Calu3 (cell line): ENCODE results near the gene TNFSF10. TPM values are rescaled to one million over a fixed set of nuclear protein-coding genes. Genes with fewer than 3 reads are reported as not detected.
A peak's percentile ranks its signal among the peaks of the same experiment; 100 is the strongest.

Experiments
- BruUV-seq: library from RNA; stranded (reverse); fragments of 400-500 nt; replicated peaks from 2 replicates; lab custom pipeline; 2021; lab: Mats Ljungman, UMichigan
- CTCF ChIA-PET: fragments of 300-600 bp; sonication (Branson Sonifier 250); formaldehyde crosslinking; loops from one replicate; lab custom pipeline; 2022; ENCODE audit warnings: antibody characterized with exemption; lab: Charles Lee
- DNase-seq: peaks from one replicate; pipeline ENCODE4 v3.0.0; 2022
- H3K27ac Mint-ChIP-seq: one replicate; pipeline ENCODE4 v1.8.0; 2022; ENCODE audit warnings: mixed read lengths; ENCODE audit not compliant: unreplicated experiment
- H3K27me3 Mint-ChIP-seq: one replicate; pipeline ENCODE4 v1.8.0; 2022; ENCODE audit warnings: mixed read lengths; ENCODE audit not compliant: unreplicated experiment
- H3K36me3 Mint-ChIP-seq: one replicate; pipeline ENCODE4 v1.8.0; 2022; ENCODE audit warnings: mild to moderate bottlenecking, moderate library complexity, mixed read lengths; ENCODE audit not compliant: insufficient read depth, unreplicated experiment
- H3K4me1 Mint-ChIP-seq: one replicate; pipeline ENCODE4 v1.8.0; 2022; ENCODE audit warnings: mild to moderate bottlenecking, low read depth, mixed read lengths; ENCODE audit not compliant: unreplicated experiment
- H3K4me3 Mint-ChIP-seq: one replicate; pipeline ENCODE4 v1.8.0; 2022; ENCODE audit warnings: mild to moderate bottlenecking, low read depth, moderate library complexity, mixed read lengths; ENCODE audit not compliant: unreplicated experiment
- H3K9me3 Mint-ChIP-seq: one replicate; pipeline ENCODE4 v1.8.0; 2022; ENCODE audit warnings: low read depth, mixed read lengths; ENCODE audit not compliant: unreplicated experiment
- CTCF ChIP-seq: fragments of 200-600 bp; IDR thresholded peaks from one replicate; pipeline ENCODE4 v1.8.0; 2022; ENCODE audit warnings: antibody characterized with exemption; ENCODE audit not compliant: unreplicated experiment
- intact Hi-C: fragments of 100-400 bp; cut with micrococcal nuclease; formaldehyde crosslinking; loops from one replicate; pipeline ENCODE4 v1.10.0; 2022; ENCODE audit not compliant: unreplicated experiment
- total RNA-seq: library from RNA; stranded (reverse); gene quantifications from 2 replicates; pipeline ENCODE4 v1.2.3, GENCODE V29; 2022

The TNFSF10 gene
- total RNA-seq, 1 experiment from 2014 or later, result 41.4 TPM

DNA sequence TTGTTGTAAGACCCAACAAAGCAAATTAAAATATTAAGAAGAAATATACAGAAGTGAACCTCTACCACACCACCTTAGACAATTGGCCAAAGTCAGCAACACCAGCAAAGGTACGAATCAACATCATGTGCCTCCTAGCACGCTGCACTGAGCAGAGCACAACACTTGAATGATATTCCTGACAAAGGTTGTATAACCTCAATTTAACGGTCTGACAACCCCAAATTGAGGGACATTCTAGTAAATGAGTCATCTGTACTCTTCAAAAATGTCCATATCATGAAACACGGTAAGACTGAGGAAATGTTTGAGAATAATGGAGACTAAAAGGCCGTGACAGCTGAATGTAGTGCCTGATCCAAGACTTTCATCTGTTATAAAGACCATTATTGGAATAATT, 41.3 kb upstream of the TNFSF10 start:
- no peaks in the 10 kb centered on the region for H3K27me3 Mint-ChIP-seq
- TF ChIP-seq CTCF, result no peak
- peaks cover 6% of the 10 kb centered on the region for H3K9me3 Mint-ChIP-seq
- peaks cover 54% of the 10 kb centered on the region for H3K4me1 Mint-ChIP-seq
- H3K27ac Mint-ChIP-seq, result no peak overlapping the region
- peaks cover 22% of the 10 kb centered on the region for H3K36me3 Mint-ChIP-seq
- intact Hi-C loops, result loop anchor here (5.0 kb wide), 1 partner anchor 143 kb away; no protein-coding TSS in a partner anchor
- H3K4me3 Mint-ChIP-seq, result no peak overlapping the region
- CTCF ChIA-PET, result no interaction called here
- BruUV-seq, result no TSS peak
- DNase-seq, result no peak

DNA sequence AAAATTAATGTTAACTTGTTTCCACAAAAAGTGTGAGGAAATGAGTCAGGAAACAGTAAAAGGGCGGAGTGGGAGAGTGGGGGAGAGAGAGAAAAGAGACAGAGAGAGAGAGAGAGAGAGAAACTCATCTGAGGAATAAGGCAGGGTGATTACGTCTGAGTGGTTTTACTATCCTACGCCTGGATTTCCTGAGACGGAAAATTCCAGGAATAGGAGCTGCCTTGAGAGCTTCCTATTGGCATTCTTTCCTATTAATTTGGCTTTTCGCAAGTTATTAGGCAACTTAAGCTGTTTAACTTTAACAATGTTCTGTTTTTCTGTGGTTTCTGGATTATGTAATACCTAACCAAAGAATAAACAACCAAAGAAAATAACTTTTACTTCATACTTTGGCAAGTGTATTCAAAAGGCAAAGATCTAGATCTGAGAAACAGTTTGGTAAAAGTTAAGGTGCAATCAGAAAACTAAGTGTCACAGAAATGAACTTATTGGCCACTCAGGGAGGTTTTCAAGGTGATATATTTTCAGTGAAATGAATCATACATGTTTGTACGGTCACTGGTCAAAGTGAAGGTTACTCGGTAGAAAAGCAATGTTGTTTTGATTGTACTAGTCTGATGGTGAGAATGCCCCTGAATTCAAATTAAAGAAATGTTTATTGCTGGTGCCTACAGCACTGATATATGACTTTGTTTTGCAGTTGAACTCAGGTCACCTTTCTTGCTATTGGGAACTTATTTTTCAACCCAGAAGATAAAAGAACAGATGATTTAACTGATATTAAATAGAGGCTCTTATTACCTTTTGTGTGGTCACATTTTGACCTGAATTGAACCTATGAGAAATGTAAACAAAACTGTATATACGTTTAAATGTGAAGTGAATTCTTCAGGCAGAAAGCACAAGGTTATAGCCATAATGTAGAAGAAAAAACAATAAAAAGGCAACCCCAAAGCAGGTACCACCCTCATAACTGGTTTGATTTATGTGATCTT, 39.9 kb upstream of the TNFSF10 start:
- TF ChIP-seq CTCF, result no peak
- Mint-ChIP-seq H3K27me3 (no peaks in the 10 kb centered on the region), H3K4me3 (peak overlapping the region; percentile 27), H3K27ac (peak overlapping the region; percentile 69), H3K4me1 (peaks cover 44% of the 10 kb centered on the region), H3K36me3 (peaks cover 22% of the 10 kb centered on the region), H3K9me3 (no peaks in the 10 kb centered on the region)
- no TSS peak for BruUV-seq
- peak; percentile 42 for DNase-seq
- CTCF ChIA-PET, result interaction anchor here (0.6 to 2.3 kb wide), 6 partner anchors 16 to 137 kb away, joined by 3 to 25 read pairs (median 4); no protein-coding TSS in a partner anchor
- intact Hi-C loops, result loop anchor here (2.0 to 5.0 kb wide), 2 partner anchors 60 to 144 kb away; no protein-coding TSS in a partner anchor

DNA sequence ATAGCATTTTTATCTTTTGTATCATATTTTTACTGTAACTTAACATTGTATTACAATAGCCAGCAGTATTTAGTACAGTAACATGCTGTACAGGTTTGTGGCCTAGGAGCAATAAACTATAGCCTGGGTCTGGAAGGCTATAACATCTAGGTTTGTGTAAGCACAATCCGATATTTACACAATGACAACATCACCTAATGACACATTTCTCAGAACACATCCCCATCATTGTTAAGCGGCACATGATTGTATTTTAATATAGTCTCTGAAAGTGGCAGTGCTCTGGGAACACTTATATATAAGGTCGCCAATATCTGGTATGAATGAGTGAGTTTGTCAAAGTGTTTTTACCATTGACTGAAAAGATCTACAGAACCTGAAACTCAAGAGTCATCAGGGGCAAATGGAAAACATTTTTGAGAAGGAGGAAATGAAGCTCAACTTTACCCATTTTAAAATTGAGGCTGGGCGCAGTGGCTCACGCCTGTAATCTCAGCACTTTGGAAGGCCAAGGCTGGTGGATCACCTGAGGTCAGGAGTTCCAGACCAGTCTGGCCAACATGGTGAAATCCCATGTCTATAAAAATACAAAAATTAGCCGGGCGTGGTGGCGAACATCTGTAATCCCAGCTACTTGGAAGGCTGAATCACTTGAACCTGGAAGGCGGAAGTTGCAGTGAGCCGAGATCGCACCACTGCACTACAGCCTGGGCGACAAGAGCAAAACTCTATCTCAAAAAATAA, 38.8 kb upstream of the TNFSF10 start:
- no TSS peak for BruUV-seq
- CTCF ChIA-PET, result interaction anchor here (0.6 to 2.3 kb wide), 5 partner anchors 15 to 106 kb away, joined by 4 to 25 read pairs (median 5); no protein-coding TSS in a partner anchor
- Mint-ChIP-seq H3K27me3 (no peaks in the 10 kb centered on the region), H3K4me1 (peaks cover 52% of the 10 kb centered on the region), H3K36me3 (peaks cover 22% of the 10 kb centered on the region), H3K4me3 (peak overlapping the region; percentile 27), H3K27ac (peak overlapping the region; percentile 69), H3K9me3 (no peaks in the 10 kb centered on the region)
- DNase-seq, result no peak
- no peak for TF ChIP-seq CTCF
- intact Hi-C loops, result loop anchor here (2.0 to 5.0 kb wide), 3 partner anchors 61 to 145 kb away; no protein-coding TSS in a partner anchor

DNA sequence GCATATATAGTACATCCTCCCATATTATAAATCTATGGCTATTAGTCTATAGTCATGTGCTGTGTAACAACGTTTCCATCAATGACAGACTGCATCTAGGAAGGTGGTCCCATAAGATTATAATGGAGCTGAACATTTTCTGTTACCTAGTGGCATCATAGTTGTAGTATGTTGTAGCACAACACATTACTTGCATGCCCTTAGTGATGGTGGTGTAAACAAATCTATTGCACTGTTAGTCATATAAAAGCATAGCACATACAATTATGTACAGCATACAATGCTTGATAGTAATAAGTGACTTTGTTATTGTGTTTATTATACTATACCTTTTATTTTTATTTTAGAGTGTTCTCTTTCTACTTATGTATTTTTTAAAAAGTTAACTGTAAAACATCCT, 37.4 kb upstream of the TNFSF10 start:
- intact Hi-C loops, result loop anchor here (1.0 to 5.0 kb wide), 5 partner anchors 35 to 147 kb away; partner anchors contain the start of gene TNFSF10
- no peak for TF ChIP-seq CTCF
- Mint-ChIP-seq H3K4me1 (peaks cover 55% of the 10 kb centered on the region), H3K36me3 (peaks cover 22% of the 10 kb centered on the region), H3K27me3 (no peaks in the 10 kb centered on the region), H3K9me3 (no peaks in the 10 kb centered on the region), H3K4me3 (no peak overlapping the region), H3K27ac (peak overlapping the region; percentile 84)
- no TSS peak for BruUV-seq
- CTCF ChIA-PET, result interaction anchor here (1.0 to 1.8 kb wide), 5 partner anchors 10 to 190 kb away, joined by 3 to 7 read pairs (median 3); partner anchors contain the start of gene ECT2
- no peak for DNase-seq
